T follicular helper cell (primary cell): ENCODE data around the gene CPT2.
"Not testable (repeated sequence)": the region's sequence is repeated elsewhere in the genome, so short reads cannot be mapped to it uniquely, and the experiment has no call there.

Experiments
- DNase-seq: peaks from one replicate; pipeline ENCODE4 v3.0.0-alpha.2; 2020; ENCODE audit warnings: low read depth

CPT2 gene

GRCh38 chr1:53182716-53183094, 13.9 kb upstream of the CPT2 start:
- no peak for DNase-seq

GRCh38 chr1:53183095-53183990, 13.3 kb upstream of the CPT2 start:
- no peak for DNase-seq

GRCh38 chr1:53185955-53186297, 10.7 kb upstream of the CPT2 start:
- not testable (repeated sequence) for DNase-seq

GRCh38 chr1:53186533-53186932, 10.1 kb upstream of the CPT2 start:
- no peak for DNase-seq

GRCh38 chr1:53187401-53187800, 9.2 kb upstream of the CPT2 start:
- DNase-seq, result no peak

- no peak for DNase-seq
These were observed 8.5 kb upstream of the CPT2 start for GRCh38 chr1:53188099-53188498.

GRCh38 chr1:53189061-53189460, 7.6 kb upstream of the CPT2 start:
- no peak for DNase-seq

GRCh38 chr1:53190210-53190611, 6.4 kb upstream of the CPT2 start:
- DNase-seq, result no peak

- DNase-seq, result no peak
These were observed 1.2 kb upstream of the CPT2 start for GRCh38 chr1:53195246-53196016.

- DNase-seq, result no peak
These were observed 573 bp upstream of the CPT2 start for GRCh38 chr1:53196017-53196484.

- no peak for DNase-seq
These were observed 922 bp downstream of the CPT2 start for GRCh38 chr1:53197291-53198200.

GRCh38 chr1:53198241-53198651, 1.6 kb downstream of the CPT2 start:
- no peak for DNase-seq

GRCh38 chr1:53203466-53203865, 6.8 kb downstream of the CPT2 start:
- no peak for DNase-seq

- not testable (repeated sequence) for DNase-seq
These were observed 8.9 kb downstream of the CPT2 start for GRCh38 chr1:53205496-53205895.

GRCh38 chr1:53206083-53206685, 9.6 kb downstream of the CPT2 start:
- DNase-seq, result not testable (repeated sequence)

GRCh38 chr1:53206735-53207379, 10.2 kb downstream of the CPT2 start:
- DNase-seq, result no peak

GRCh38 chr1:53207726-53208125, 11.1 kb downstream of the CPT2 start:
- DNase-seq, result no peak

- DNase-seq, result no peak
These were observed 13.7 kb downstream of the CPT2 start for GRCh38 chr1:53210352-53210751.

- DNase-seq, result no peak
These were observed 14.3 kb downstream of the CPT2 start for GRCh38 chr1:53210954-53211353.

GRCh38 chr1:53214376-53214940, 17.8 kb downstream of the CPT2 start:
- no peak for DNase-seq

GRCh38 chr1:53218201-53218600, 21.6 kb downstream of the CPT2 start:
- DNase-seq, result no peak
